ENCODE measurements around the gene PGRMC1. TPM values are rescaled to one million over a fixed set of nuclear protein-coding genes. Genes with fewer than 3 reads are reported as not detected.
A peak's percentile ranks its signal among the peaks of the same experiment; 100 is the strongest.
"Not testable (repeated sequence)": the region's sequence is repeated elsewhere in the genome, so short reads cannot be mapped to it uniquely, and the experiment has no call there.

PGRMC1 gene
- 13.5 TPM for polyA plus RNA-seq

DNA sequence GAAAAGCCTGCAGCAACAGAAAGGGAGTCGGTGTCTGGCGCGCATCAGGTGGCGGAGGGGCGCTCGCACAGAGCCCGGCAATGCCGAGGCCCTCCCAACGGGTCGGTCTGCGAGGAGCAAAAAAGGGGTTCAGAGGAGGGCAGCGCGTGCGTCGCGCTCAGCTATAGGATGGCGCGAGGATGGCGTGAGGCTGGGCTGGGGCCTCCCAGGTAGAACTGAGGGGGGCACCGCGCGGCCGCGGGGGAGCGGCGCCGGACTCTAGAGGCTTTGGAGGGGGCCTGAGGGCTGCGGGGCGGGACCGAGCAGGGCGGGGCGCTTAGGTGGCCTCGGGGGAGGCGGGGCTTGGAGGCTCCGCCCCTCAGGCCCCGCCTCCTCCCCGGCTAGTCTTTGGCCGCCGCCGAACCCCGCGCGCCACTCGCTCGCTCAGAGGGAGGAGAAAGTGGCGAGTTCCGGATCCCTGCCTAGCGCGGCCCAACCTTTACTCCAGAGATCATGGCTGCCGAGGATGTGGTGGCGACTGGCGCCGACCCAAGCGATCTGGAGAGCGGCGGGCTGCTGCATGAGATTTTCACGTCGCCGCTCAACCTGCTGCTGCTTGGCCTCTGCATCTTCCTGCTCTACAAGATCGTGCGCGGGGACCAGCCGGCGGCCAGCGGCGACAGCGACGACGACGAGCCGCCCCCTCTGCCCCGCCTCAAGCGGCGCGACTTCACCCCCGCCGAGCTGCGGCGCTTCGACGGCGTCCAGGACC lies at the start of gene PGRMC1:
PGRMC1 (plus strand) TSS at position 414 of the 751 bp plus-strand sequence; CDS start at position 493, 79 bp downstream.
- Mint-ChIP-seq H3K36me3 (peaks cover 1% of the 10 kb centered on the region), H3K9me3 (no peaks in the 10 kb centered on the region), H3K27ac (peak within 1 kb of the TSS; percentile 16 to 74 (median 70)), H3K4me1 (peaks cover 0 to 13% (median 8%) of the 10 kb centered on the region in 3 donors), H3K27me3 (peaks cover 9% of the 10 kb centered on the region), H3K4me3 (peak within 1 kb of the TSS; percentile 24 to 95 (median 92))

DNA sequence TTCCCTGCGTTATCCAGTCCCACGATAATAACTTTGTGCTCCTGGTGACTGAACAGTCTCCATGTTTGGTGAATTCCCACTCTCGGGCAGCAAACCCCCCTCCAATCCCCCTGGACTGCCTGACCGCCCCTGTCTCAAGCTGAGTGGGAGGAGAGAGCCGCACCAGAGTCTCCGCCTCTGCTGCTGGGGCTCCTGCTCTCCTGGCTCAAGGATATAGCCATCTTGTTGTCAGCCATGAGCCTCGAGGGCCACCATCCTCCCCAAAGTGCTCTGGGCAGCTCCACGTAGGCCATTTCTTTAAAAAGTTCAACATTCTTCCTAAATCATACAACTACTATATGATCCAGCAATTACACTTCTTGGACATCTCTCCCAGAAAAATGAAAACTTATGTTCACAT lies 49.3 kb upstream of the PGRMC1 start:
- Mint-ChIP-seq H3K4me1 (peaks cover 0 to 3% (median 0%) of the 10 kb centered on the region in 3 donors), H3K9me3 (no peaks in the 10 kb centered on the region), H3K27ac (no peak overlapping the region), H3K4me3 (no peak overlapping the region), H3K27me3 (peaks cover 6% of the 10 kb centered on the region), H3K36me3 (no peaks in the 10 kb centered on the region)

DNA sequence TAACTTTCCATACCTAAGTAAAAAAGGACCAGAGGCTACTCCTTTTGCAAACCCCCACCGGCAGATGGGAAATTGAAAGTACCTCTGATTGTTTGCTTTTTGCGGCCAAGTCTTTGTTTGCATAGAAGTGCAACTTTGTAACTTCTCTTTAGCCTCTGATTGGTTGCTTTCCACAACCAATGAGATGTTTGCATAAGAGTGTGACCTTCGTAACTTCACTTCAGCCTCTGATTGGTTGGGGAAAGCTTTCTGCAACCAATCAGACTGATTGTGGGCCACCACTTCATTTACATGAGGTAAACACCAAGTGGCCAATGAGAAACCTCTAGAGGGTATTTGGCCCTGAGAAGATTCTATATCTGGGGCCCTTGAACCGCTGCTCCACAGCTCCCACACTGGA lies 48.8 kb upstream of the PGRMC1 start:
- Mint-ChIP-seq H3K4me3 (no peak overlapping the region), H3K9me3 (no peaks in the 10 kb centered on the region), H3K36me3 (no peaks in the 10 kb centered on the region), H3K27me3 (peaks cover 6% of the 10 kb centered on the region), H3K27ac (no peak overlapping the region), H3K4me1 (peaks cover 0 to 3% (median 0%) of the 10 kb centered on the region in 3 donors)

DNA sequence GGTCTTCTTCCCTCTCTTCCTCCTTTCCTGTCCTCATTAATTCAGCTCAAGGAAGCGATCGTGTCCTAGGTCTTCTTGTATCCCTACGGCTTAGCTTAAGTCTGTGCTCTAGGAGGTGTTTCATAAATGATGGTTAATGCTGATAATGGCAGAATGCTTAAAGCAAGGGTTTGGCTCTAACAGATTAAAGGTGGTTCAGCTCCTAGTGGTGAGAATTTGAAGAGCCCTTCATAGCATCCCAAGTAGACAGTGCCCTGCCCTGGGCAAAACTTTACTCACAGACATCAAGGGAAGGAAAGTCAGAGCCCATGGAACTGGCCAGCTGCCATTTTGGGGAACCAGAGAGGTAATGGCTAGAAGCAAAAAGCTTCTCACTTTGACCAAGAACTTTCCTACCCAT lies 47.0 kb upstream of the PGRMC1 start:
- no peaks in the 10 kb centered on the region for H3K36me3 Mint-ChIP-seq
- H3K27ac Mint-ChIP-seq = no peak overlapping the region
- H3K4me1 Mint-ChIP-seq = peaks cover 0 to 3% (median 0%) of the 10 kb centered on the region in 3 donors
- H3K4me3 Mint-ChIP-seq = no peak overlapping the region
- H3K9me3 Mint-ChIP-seq = no peaks in the 10 kb centered on the region
- peaks cover 6% of the 10 kb centered on the region for H3K27me3 Mint-ChIP-seq

DNA sequence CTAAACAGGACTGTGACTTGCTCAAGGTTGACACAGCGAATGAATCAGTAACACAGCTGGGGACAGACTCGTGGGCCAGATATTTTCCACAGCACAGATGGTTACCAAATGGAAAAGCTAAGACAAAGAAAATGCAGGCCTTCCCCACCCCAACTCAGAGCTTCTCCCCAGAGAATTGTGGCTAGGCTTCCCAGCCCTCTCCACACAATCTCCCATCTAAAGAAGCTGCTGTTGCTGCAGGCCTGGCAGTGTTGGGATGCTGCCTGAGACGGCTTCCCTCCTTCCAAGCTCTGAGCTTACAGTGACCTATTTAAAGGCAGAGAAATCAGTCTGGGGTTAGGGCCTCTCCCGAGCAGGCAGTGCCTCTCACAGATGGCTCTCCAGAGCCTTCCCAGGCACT lies 46.5 kb upstream of the PGRMC1 start:
- H3K36me3 Mint-ChIP-seq = no peaks in the 10 kb centered on the region
- no peak overlapping the region for H3K27ac Mint-ChIP-seq
- H3K9me3 Mint-ChIP-seq = no peaks in the 10 kb centered on the region
- peaks cover 0 to 3% (median 0%) of the 10 kb centered on the region in 3 donors for H3K4me1 Mint-ChIP-seq
- peaks cover 6% of the 10 kb centered on the region for H3K27me3 Mint-ChIP-seq
- no peak overlapping the region for H3K4me3 Mint-ChIP-seq

- no peak overlapping the region for H3K27ac Mint-ChIP-seq
- H3K4me1 Mint-ChIP-seq = peaks cover 0 to 3% (median 0%) of the 10 kb centered on the region in 3 donors
- H3K27me3 Mint-ChIP-seq = peaks cover 5% of the 10 kb centered on the region
- no peaks in the 10 kb centered on the region for H3K36me3 Mint-ChIP-seq
- H3K4me3 Mint-ChIP-seq = no peak overlapping the region
- H3K9me3 Mint-ChIP-seq = no peaks in the 10 kb centered on the region
Measured at GRCh38 chrX:119190091-119190681, 45.9 kb upstream of the PGRMC1 start.

- Mint-ChIP-seq H3K4me1 (peaks cover 0 to 3% (median 0%) of the 10 kb centered on the region in 3 donors), H3K36me3 (no peaks in the 10 kb centered on the region), H3K4me3 (no peak overlapping the region), H3K27me3 (peaks cover 2% of the 10 kb centered on the region), H3K9me3 (no peaks in the 10 kb centered on the region), H3K27ac (no peak overlapping the region)
Measured at GRCh38 chrX:119190831-119191230, 45.3 kb upstream of the PGRMC1 start.

GRCh38 chrX:119194621-119195020 lies 41.5 kb upstream of the PGRMC1 start:
- no peaks in the 10 kb centered on the region for H3K36me3 Mint-ChIP-seq
- H3K27me3 Mint-ChIP-seq = peaks cover 1% of the 10 kb centered on the region
- no peak overlapping the region for H3K4me3 Mint-ChIP-seq

GRCh38 chrX:119201570-119201969 lies 34.5 kb upstream of the PGRMC1 start:
- Mint-ChIP-seq H3K4me1 (peaks cover 0 to 1% (median 0%) of the 10 kb centered on the region in 3 donors), H3K27ac (no peak overlapping the region), H3K36me3 (no peaks in the 10 kb centered on the region), H3K9me3 (peaks cover 0 to 1% (median 0%) of the 10 kb centered on the region in 3 donors), H3K27me3 (peaks cover 7% of the 10 kb centered on the region), H3K4me3 (no peak overlapping the region)

More at GRCh38 chrX:119194621-119195020, 41.5 kb upstream of the PGRMC1 start:
- Mint-ChIP-seq H3K9me3 (no peaks in the 10 kb centered on the region), H3K27ac (no peak overlapping the region), H3K4me1 (peaks cover 0 to 3% (median 0%) of the 10 kb centered on the region in 3 donors)

- Mint-ChIP-seq H3K4me1 (peaks cover 0 to 1% (median 0%) of the 10 kb centered on the region in 3 donors), H3K36me3 (no peaks in the 10 kb centered on the region), H3K4me3 (no peak overlapping the region), H3K27ac (no peak overlapping the region), H3K27me3 (peaks cover 5% of the 10 kb centered on the region), H3K9me3 (peaks cover 0 to 1% (median 0%) of the 10 kb centered on the region in 3 donors)
Measured at GRCh38 chrX:119206203-119206602, 29.9 kb upstream of the PGRMC1 start.

GRCh38 chrX:119207483-119207882 lies 28.6 kb upstream of the PGRMC1 start:
- H3K27ac Mint-ChIP-seq, H3K36me3 Mint-ChIP-seq, H3K4me3 Mint-ChIP-seq, H3K4me1 Mint-ChIP-seq, H3K27me3 Mint-ChIP-seq, H3K9me3 Mint-ChIP-seq: not testable (repeated sequence)

DNA sequence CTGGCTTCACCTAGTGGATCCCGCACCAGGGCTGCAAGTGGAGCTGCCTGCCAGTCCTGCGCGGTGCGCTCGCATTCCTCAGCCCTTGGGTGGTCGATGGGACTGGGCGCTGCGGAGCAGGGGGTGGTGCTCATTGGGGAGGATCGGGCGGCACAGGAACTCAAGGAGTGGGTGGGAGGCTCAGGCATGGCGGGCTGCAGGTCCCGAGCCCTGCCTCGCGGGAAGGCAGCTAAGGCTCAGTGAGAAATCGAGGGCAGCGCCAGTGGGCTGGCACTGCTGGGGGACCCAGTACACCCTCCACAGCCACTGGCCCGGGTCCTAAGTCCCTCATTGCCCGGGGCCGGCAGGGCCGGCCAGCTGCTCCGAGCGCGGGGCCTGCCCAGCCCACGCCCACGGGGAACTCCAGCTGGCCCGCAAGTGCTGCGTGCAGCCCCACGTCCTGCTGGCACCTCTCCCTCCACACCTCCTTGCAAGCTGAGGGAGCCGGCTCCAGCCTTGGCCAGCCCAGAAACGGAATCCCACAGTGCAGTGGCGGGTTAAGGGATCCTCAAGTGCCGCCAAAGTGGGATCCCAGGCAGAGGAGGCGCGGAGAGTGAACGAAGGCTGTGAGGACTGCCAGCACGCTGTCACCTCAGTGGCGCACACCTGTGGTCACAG lies 27.6 kb upstream of the PGRMC1 start:
- H3K9me3 Mint-ChIP-seq = peaks cover 0 to 1% (median 0%) of the 10 kb centered on the region in 3 donors
- no peak overlapping the region for H3K27ac Mint-ChIP-seq
- H3K36me3 Mint-ChIP-seq = no peaks in the 10 kb centered on the region
- H3K4me3 Mint-ChIP-seq = no peak overlapping the region
- H3K27me3 Mint-ChIP-seq = peaks cover 8% of the 10 kb centered on the region
- peaks cover 0 to 1% (median 0%) of the 10 kb centered on the region in 3 donors for H3K4me1 Mint-ChIP-seq

- not testable (repeated sequence) for H3K9me3 Mint-ChIP-seq, H3K36me3 Mint-ChIP-seq, H3K27ac Mint-ChIP-seq, H3K27me3 Mint-ChIP-seq, H3K4me3 Mint-ChIP-seq, H3K4me1 Mint-ChIP-seq
Measured at GRCh38 chrX:119210931-119211648, 25.0 kb upstream of the PGRMC1 start.

DNA sequence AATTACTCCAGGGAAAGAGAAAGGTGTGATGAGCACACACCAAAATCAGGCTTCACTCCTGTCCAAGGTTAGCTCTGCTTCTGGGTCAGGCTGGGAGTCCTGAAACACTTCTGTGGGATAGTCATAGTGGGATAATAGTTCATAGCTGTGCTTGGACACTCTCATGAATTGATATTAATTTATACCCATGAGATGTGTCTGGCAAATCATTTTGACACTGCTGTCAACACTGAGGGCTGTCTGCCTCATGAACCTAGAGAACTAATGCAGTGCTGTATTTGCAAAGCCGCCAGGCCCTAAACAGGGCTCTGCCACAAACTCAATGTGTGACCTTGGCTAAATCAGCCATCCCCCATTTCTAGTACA lies 24.5 kb upstream of the PGRMC1 start:
- H3K4me1 Mint-ChIP-seq = no peaks in the 10 kb centered on the region
- H3K4me3 Mint-ChIP-seq = no peak overlapping the region
- H3K9me3 Mint-ChIP-seq = no peaks in the 10 kb centered on the region
- peaks cover 8% of the 10 kb centered on the region for H3K27me3 Mint-ChIP-seq
- H3K27ac Mint-ChIP-seq = no peak overlapping the region
- H3K36me3 Mint-ChIP-seq = no peaks in the 10 kb centered on the region

DNA sequence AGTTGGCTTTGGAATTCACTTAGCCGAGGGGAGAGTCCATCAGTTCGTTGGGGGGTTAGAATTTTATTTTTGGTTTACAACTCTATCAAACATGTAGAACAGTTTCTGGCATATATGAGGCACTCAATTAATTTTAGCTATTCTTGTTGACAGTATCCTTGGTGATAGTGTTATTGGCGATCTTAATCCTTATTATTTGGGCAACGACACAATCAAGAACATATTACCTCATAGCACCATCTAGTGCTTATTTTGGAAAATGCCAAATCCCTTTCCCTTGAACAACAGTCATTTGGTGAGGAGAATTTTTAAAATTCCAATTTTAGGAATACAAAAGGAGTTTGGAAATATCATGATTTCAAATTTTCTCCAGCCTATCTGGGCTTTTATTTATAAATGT lies 17.9 kb upstream of the PGRMC1 start:
- Mint-ChIP-seq H3K9me3 (no peaks in the 10 kb centered on the region), H3K36me3 (no peaks in the 10 kb centered on the region), H3K27ac (peak overlapping the region in 1 of 3 donors; percentile 47), H3K4me1 (peaks cover 0 to 2% (median 0%) of the 10 kb centered on the region in 3 donors), H3K4me3 (no peak overlapping the region), H3K27me3 (peaks cover 15% of the 10 kb centered on the region)
